Adrenal gland (tissue), 12 donors: ENCODE results near the gene PALB2. TPM values are rescaled to one million over a fixed set of nuclear protein-coding genes. Genes with fewer than 3 reads are reported as not detected.

Experiments used
- DNase-seq, 7 donors: peaks; one replicate each; pipeline ENCODE4 v3.0.0-alpha.2; 2019 to 2020
- H3K27ac ChIP-seq, 5 donors: fragments of 200-600 bp; sonication (generic) in 4 of 5; 1 replicate in 3 of 5; 2 replicates in 2 of 5; pipeline versions ENCODE4 v1.5.1 to v1.8.0; 2016 to 2020; ENCODE audit warnings: mild to moderate bottlenecking in 1 of 5
- H3K27me3 ChIP-seq: fragments of 200-600 bp; 2 replicates; pipeline ENCODE4 v1.8.0; 2021
- H3K36me3 ChIP-seq, 2 donors: fragments of 200-600 bp; replicated peaks in 1 of 2; 1 replicate in 1 of 2; 2 replicates in 1 of 2; pipeline versions ENCODE4 v1.5.1 to v1.8.0; 2018 to 2022
- H3K4me1 ChIP-seq, 2 donors: fragments of 200-600 bp; replicated peaks in 1 of 2; 1 replicate in 1 of 2; 2 replicates in 1 of 2; pipeline versions ENCODE4 v1.5.1 to v1.8.0; 2018 to 2021
- H3K4me3 ChIP-seq, 4 donors: fragments of 200-600 bp; sonication (generic) in 3 of 4; one replicate each; pipeline ENCODE4 v1.5.1; 2016 to 2018
- H3K9me3 ChIP-seq, 3 donors: fragments of 200-600 bp; sonication (generic) in 1 of 3; replicated peaks in 1 of 3; 1 replicate in 2 of 3; 2 replicates in 1 of 3; pipeline versions ENCODE4 v1.5.1 to v1.8.0; 2016 to 2021
- CTCF ChIP-seq, 6 experiments: fragments of 450-650 bp in 4 of 6; fragments of 200-600 bp in 2 of 6; sonication (generic) in 1 of 6; IDR thresholded peaks; 1 replicate in 5 of 6; 2 replicates in 1 of 6; pipeline versions ENCODE4 v1.5.1 to v1.8.0; 2016 to 2021; ENCODE audit warnings: antibody characterized with exemption in 6 of 6, mild to moderate bottlenecking in 2 of 6, moderate library complexity in 1 of 6
- POLR2A ChIP-seq, 2 donors: fragments of 450-650 bp; IDR thresholded peaks; one replicate each; pipeline ENCODE4 v1.6.1; 2017; ENCODE audit warnings: antibody characterized with exemption in 2 of 2, mild to moderate bottlenecking in 2 of 2, moderate library complexity in 1 of 2
- WGBS, 4 donors: extraction: QIAGEN DNeasy Blood & Tissue Kit in 2 of 4; methylation state at CpG; one replicate each; pipeline versions ENCODE4 v1.1.5 to v1.1.7; 2013 to 2017; 5-methylcytosine and 5-hydroxymethylcytosine counted together
- intact Hi-C, 2 donors: fragments of 100-400 bp; cut with DNase I; formaldehyde crosslinking; loops; one replicate each; pipeline versions ENCODE4 v1.14.1 to v1.15.0; 2022 to 2023
- polyA plus RNA-seq, 3 donors: library from polyadenylated mRNA; stranded (reverse); fragments of 200-250 nt in 2 of 3; fragments of 350-450 nt in 1 of 3; fragmentation: Illumina TruSeq in 1 of 3; extraction: RNeasy Lipid Tissue Mini Kit (QIAGEN cat#74804) in 1 of 3; gene quantifications; one replicate each; pipeline ENCODE4 v1.2.3, GENCODE V29; 2013 to 2014
- total RNA-seq, 9 donors: library from RNA; depleted of rRNA in 4 of 9; stranded (reverse); fragments of >200 nt in 4 of 9; fragments of 120-200 nt in 1 of 9; fragmentation: NEBNext Ultra II Directional in 1 of 9; extraction: Animal tissue kit (Norgen Biotek cat#: 25700) in 1 of 9; gene quantifications; one replicate each; pipeline versions ENCODE4 v1.1.0 to v1.2.4, GENCODE V29; 2013 to 2023
- donor health status: healthy with polysubstance abuse.
- donor health status: Bipolar disorder and iron deficiency.
- donor health status: DM: yes; HTN: yes; CAD: no.
- donor health status: DM: no; HTN: no; CAD: no.
- donor health status: DM: no; HTN: no; CAD: no.
- donor health status: DM: yes; HTN: yes; CAD: no.

Gene PALB2
- total and polyA plus RNA-seq, 12 donors = 2.8 to 16.4 (median 10.4) TPM

GRCh38 chr16:23683487-23683886, 42.4 kb upstream of the PALB2 start:
- Histone ChIP-seq H3K27ac (no peak overlapping the region), H3K27me3 (no peaks in the 10 kb centered on the region), H3K4me1 (peaks cover 7% of the 10 kb centered on the region in 2 donors), H3K9me3 (no peaks in the 10 kb centered on the region), H3K36me3 (peaks cover 0 to 33% of the 10 kb centered on the region in 2 donors), H3K4me3 (no peak overlapping the region)
- WGBS, 4 donors = 93 to 100% (median 95%) methylated on average over 3 of the region's 3 CpGs
- TF ChIP-seq CTCF (IDR thresholded peaks at IDR 0.05) (no peak), POLR2A (IDR thresholded peaks at IDR 0.05) (no peak)
- intact Hi-C loops = no loop called here
- no peak for DNase-seq

- Histone ChIP-seq H3K27me3 (no peaks in the 10 kb centered on the region), H3K4me3 (no peak overlapping the region), H3K27ac (no peak overlapping the region), H3K9me3 (no peaks in the 10 kb centered on the region), H3K4me1 (peaks cover 7 to 10% of the 10 kb centered on the region in 2 donors), H3K36me3 (peaks cover 0 to 20% of the 10 kb centered on the region in 2 donors)
- TF ChIP-seq POLR2A (IDR thresholded peaks at IDR 0.05) (no peak), CTCF (IDR thresholded peaks at IDR 0.05) (no peak)
- intact Hi-C loops = no loop called here
- DNase-seq = no peak
- 81 to 94% (median 89%) methylated on average over 1 of the region's 1 CpG for WGBS, 4 donors
Measured at GRCh38 chr16:23682181-23682580, 41.1 kb upstream of the PALB2 start.

GRCh38 chr16:23679986-23680336, 38.9 kb upstream of the PALB2 start:
- no peaks in the 10 kb centered on the region for H3K27me3 ChIP-seq
- H3K4me1 ChIP-seq = peaks cover 7 to 10% of the 10 kb centered on the region in 2 donors
- no peak overlapping the region for H3K4me3 ChIP-seq
- intact Hi-C loops = no loop called here
- WGBS, 4 donors = 49 to 68% (median 60%) methylated on average over 6 of the region's 6 CpGs
- TF ChIP-seq CTCF (IDR thresholded peaks at IDR 0.05) = no peak
- DNase-seq = no peak
- H3K36me3 ChIP-seq = peaks cover 0 to 13% of the 10 kb centered on the region in 2 donors
- H3K9me3 ChIP-seq = no peaks in the 10 kb centered on the region
- no peak overlapping the region for H3K27ac ChIP-seq

GRCh38 chr16:23679274-23679985, 38.3 kb upstream of the PALB2 start:
- Histone ChIP-seq H3K27me3 (no peaks in the 10 kb centered on the region), H3K27ac (no peak overlapping the region), H3K4me1 (peaks cover 7 to 10% of the 10 kb centered on the region in 2 donors), H3K4me3 (peak overlapping the region in 1 of 4 donors; percentile 69), H3K9me3 (no peaks in the 10 kb centered on the region), H3K36me3 (peaks cover 0 to 18% of the 10 kb centered on the region in 2 donors)
- WGBS, 4 donors = 7 to 28% (median 20%) methylated on average over 12 to 24 of the region's 24 CpGs
- DNase-seq = peak in 2 of 7 donors; percentile 13 to 22
- intact Hi-C loops = no loop called here
- TF ChIP-seq POLR2A (IDR thresholded peaks at IDR 0.05) (no peak), CTCF (IDR thresholded peaks at IDR 0.05) (no peak)
